ENCODE data around the gene FHIT. TPM values are rescaled to one million over a fixed set of nuclear protein-coding genes. Genes with fewer than 3 reads are reported as not detected.

FHIT gene
- total and polyA plus RNA-seq, 2 experiments from 2014 or later: 9.7 to 16.2 TPM

DNA sequence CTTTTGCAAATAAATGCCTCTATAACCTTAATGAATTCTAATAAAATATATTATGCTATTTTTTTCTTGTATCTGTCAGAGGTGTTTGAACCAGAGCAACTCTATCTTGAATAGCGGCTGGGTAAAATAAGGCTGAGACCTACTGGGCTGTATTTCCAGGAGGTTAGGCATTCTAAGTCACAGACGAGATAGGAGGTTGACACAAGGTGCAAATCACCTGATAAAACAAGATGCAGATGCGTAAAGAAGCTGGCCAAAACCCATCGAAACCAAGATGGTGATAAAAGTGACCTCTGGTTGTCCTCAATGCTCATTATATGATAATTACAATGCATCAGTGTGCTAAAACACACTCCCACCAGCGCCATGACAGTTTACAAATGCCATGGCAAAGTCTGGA lies 990.7 kb downstream of the FHIT start:
- H3K4me1 ChIP-seq (ENCODE audit: insufficient read depth): no peaks in the 10 kb centered on the region
- H3K9me3 ChIP-seq (ENCODE audit: low read depth): no peaks in the 10 kb centered on the region
- no peak overlapping the region for H3K4me2 ChIP-seq
- H3K4me3 ChIP-seq: no peak overlapping the region
- no peaks in the 10 kb centered on the region for H3K9me2 ChIP-seq (replicated peaks; ENCODE audit: insufficient read depth)
- no peaks in the 10 kb centered on the region for H4K20me1 ChIP-seq (ENCODE audit: insufficient read depth, poor library complexity, severe bottlenecking)
- H3K36me3 ChIP-seq (replicated peaks; ENCODE audit: insufficient read depth, low read depth): no peaks in the 10 kb centered on the region
- no peak for DNase-seq (ENCODE audit: low spot score)
- no peak overlapping the region for H3K27ac ChIP-seq
- no peaks in the 10 kb centered on the region for H3K27me3 ChIP-seq
- 66% methylated on average over 5 of the region's 5 CpGs for WGBS (ENCODE audit: low lambda C conversion rate, missing lambda C conversion rate)
- H2AFZ ChIP-seq: no peak overlapping the region
- TF ChIP-seq EZH2phosphoT487 (IDR thresholded peaks at IDR 0.05; ENCODE audit: low read depth, severe bottlenecking, unreplicated experiment) (no peak), EZH2 (IDR thresholded peaks at IDR 0.05; ENCODE audit: borderline replicate concordance) (no peak)
- TF ChIP-seq, protein P1, sequence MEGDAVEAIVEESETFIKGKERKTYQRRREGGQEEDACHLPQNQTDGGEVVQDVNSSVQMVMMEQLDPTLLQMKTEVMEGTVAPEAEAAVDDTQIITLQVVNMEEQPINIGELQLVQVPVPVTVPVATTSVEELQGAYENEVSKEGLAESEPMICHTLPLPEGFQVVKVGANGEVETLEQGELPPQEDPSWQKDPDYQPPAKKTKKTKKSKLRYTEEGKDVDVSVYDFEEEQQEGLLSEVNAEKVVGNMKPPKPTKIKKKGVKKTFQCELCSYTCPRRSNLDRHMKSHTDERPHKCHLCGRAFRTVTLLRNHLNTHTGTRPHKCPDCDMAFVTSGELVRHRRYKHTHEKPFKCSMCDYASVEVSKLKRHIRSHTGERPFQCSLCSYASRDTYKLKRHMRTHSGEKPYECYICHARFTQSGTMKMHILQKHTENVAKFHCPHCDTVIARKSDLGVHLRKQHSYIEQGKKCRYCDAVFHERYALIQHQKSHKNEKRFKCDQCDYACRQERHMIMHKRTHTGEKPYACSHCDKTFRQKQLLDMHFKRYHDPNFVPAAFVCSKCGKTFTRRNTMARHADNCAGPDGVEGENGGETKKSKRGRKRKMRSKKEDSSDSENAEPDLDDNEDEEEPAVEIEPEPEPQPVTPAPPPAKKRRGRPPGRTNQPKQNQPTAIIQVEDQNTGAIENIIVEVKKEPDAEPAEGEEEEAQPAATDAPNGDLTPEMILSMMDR (IDR thresholded peaks at IDR 0.05; ENCODE audit: poor library complexity): no peak
- H3K79me2 ChIP-seq: no peaks in the 10 kb centered on the region

DNA sequence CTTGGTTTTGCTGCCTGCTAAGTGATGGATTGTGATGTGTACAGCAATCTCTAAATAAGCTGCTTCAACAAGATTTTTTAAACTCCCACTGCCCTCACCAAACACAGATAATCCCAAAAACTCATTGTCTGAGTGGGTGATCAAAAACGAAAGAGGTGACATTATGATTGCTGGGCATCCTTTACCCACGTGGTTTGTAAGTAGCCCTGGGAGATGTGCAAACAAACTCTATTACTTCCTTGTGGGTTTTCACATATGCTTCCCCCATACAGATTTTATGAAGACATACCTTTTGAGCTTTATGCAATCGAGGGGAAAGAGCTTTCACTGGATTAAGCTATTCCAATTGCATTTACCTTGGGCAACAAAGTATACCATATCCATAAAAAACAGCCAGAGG lies 1000.4 kb downstream of the FHIT start:
- no peaks in the 10 kb centered on the region for H3K4me1 ChIP-seq (ENCODE audit: insufficient read depth)
- H3K36me3 ChIP-seq (replicated peaks; ENCODE audit: insufficient read depth, low read depth): no peaks in the 10 kb centered on the region
- no peaks in the 10 kb centered on the region for H3K27me3 ChIP-seq
- TF ChIP-seq EZH2 (IDR thresholded peaks at IDR 0.05; ENCODE audit: borderline replicate concordance) (no peak), EZH2phosphoT487 (IDR thresholded peaks at IDR 0.05; ENCODE audit: low read depth, severe bottlenecking, unreplicated experiment) (no peak)
- TF ChIP-seq, protein P1 (IDR thresholded peaks at IDR 0.05; ENCODE audit: poor library complexity): no peak
- H2AFZ ChIP-seq: no peak overlapping the region
- no peak for DNase-seq (ENCODE audit: low spot score)
- no peak overlapping the region for H3K27ac ChIP-seq
- WGBS (ENCODE audit: low lambda C conversion rate, missing lambda C conversion rate): 45% methylated on average over 3 of the region's 3 CpGs
- H3K4me3 ChIP-seq: no peak overlapping the region
- no peaks in the 10 kb centered on the region for H4K20me1 ChIP-seq (ENCODE audit: insufficient read depth, poor library complexity, severe bottlenecking)
- H3K9me2 ChIP-seq (replicated peaks; ENCODE audit: insufficient read depth): no peaks in the 10 kb centered on the region
- no peak overlapping the region for H3K4me2 ChIP-seq
- H3K9me3 ChIP-seq (ENCODE audit: low read depth): no peaks in the 10 kb centered on the region
- H3K79me2 ChIP-seq: no peaks in the 10 kb centered on the region

DNA sequence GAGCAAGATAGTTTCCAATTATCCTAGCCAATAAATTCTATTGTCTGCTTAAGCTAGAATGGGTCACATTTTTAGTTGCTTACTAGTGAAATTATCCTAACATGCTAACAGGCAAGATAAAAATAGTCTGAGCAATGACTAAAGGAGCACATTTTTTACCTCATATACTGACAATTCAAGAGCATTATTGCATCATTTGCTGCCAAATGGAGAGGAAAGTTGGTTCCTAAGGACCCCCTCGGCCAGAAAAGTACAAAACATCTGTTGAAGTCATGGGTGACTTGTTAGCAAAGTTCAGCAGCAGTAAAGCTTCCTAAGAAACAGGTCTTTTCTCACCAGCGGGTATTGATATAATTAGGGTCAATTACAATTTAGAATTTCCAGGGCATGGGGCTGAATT lies 1001.0 kb downstream of the FHIT start:
- Histone ChIP-seq H3K4me2 (no peak overlapping the region), H3K4me3 (no peak overlapping the region), H3K79me2 (no peaks in the 10 kb centered on the region), H4K20me1 (ENCODE audit: insufficient read depth, poor library complexity, severe bottlenecking) (no peaks in the 10 kb centered on the region), H3K9me3 (ENCODE audit: low read depth) (no peaks in the 10 kb centered on the region), H3K9me2 (replicated peaks; ENCODE audit: insufficient read depth) (no peaks in the 10 kb centered on the region), H2AFZ (no peak overlapping the region), H3K4me1 (ENCODE audit: insufficient read depth) (no peaks in the 10 kb centered on the region), H3K36me3 (replicated peaks; ENCODE audit: insufficient read depth, low read depth) (no peaks in the 10 kb centered on the region), H3K27ac (no peak overlapping the region), H3K27me3 (no peaks in the 10 kb centered on the region)
- WGBS (ENCODE audit: low lambda C conversion rate, missing lambda C conversion rate): 76% methylated on average over 2 of the region's 2 CpGs
- no peak for DNase-seq (ENCODE audit: low spot score)
- TF ChIP-seq, protein P1 (IDR thresholded peaks at IDR 0.05; ENCODE audit: poor library complexity): no peak
- TF ChIP-seq EZH2 (IDR thresholded peaks at IDR 0.05; ENCODE audit: borderline replicate concordance) (no peak), EZH2phosphoT487 (IDR thresholded peaks at IDR 0.05; ENCODE audit: low read depth, severe bottlenecking, unreplicated experiment) (no peak)

DNA sequence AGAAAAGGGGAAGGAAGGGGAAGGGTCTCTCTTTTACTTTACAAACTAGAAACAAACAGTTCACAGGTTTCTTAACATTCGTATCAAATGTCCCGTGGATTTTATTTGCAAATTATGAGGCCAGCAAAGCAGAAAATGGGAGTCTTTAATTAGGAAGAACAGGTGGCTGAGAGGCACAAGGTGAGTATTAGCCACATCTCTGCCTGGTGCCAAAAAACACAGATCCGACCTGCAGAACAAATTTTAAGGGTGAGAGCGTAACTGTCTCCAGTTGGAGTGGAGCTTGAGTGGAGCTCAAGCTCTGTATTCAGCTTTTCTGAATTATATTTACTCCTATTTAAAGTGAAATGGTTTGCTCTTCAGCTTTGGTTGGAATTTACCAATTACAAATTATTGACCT lies 1004.9 kb downstream of the FHIT start:
- H3K36me3 ChIP-seq (replicated peaks; ENCODE audit: insufficient read depth, low read depth): no peaks in the 10 kb centered on the region
- H3K9me3 ChIP-seq (ENCODE audit: low read depth): no peaks in the 10 kb centered on the region
- H2AFZ ChIP-seq: no peak overlapping the region
- TF ChIP-seq EZH2phosphoT487 (IDR thresholded peaks at IDR 0.05; ENCODE audit: low read depth, severe bottlenecking, unreplicated experiment) (no peak), EZH2 (IDR thresholded peaks at IDR 0.05; ENCODE audit: borderline replicate concordance) (no peak)
- TF ChIP-seq, protein P1 (IDR thresholded peaks at IDR 0.05; ENCODE audit: poor library complexity): no peak
- no peaks in the 10 kb centered on the region for H4K20me1 ChIP-seq (ENCODE audit: insufficient read depth, poor library complexity, severe bottlenecking)
- H3K27ac ChIP-seq: no peak overlapping the region
- DNase-seq (ENCODE audit: low spot score): no peak
- H3K79me2 ChIP-seq: no peaks in the 10 kb centered on the region
- WGBS (ENCODE audit: low lambda C conversion rate, missing lambda C conversion rate): 90% methylated on average over 4 of the region's 4 CpGs
- no peaks in the 10 kb centered on the region for H3K9me2 ChIP-seq (replicated peaks; ENCODE audit: insufficient read depth)
- no peaks in the 10 kb centered on the region for H3K4me1 ChIP-seq (ENCODE audit: insufficient read depth)
- H3K4me2 ChIP-seq: no peak overlapping the region
- H3K4me3 ChIP-seq: no peak overlapping the region
- no peaks in the 10 kb centered on the region for H3K27me3 ChIP-seq

Measured in hepatocyte (in vitro differentiated cells).